NCI-H1092 treated with DMSO at 0.1 percent for 48 hours (cell line): ENCODE data around the gene PRB2.
"Not testable (repeated sequence)": the region's sequence is repeated elsewhere in the genome, so short reads cannot be mapped to it uniquely, and the experiment has no call there.

ENCODE experiments used
- DNase-seq: peaks from one replicate; lab custom pipeline; 2025; lab: John Stamatoyannopoulos, UW

Gene PRB2

DNA sequence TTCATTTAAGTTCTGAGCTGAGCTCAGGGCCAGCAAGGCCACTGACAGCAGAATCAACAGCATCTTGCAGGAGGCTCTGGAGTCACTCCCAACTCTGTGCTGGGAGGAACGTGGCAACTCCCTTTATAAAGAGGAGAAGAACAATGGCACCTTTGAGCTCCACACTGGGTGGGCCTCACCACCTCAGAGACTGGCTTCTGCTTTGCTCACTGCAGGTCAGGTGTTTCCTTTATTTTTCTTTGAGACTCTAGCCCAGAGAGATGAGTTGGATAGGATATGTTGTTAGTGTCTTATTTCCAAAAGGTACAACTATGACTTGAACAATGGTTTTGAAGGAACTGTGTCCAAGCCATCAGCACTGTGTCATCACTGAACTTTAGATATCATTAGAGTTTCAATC is at the start of gene PRB2:
PRB2 (minus strand) TSS at position 101 of the 400 bp plus-strand sequence; CDS start at position 63, 38 bp downstream.
- DNase-seq, result not testable (repeated sequence)

DNA sequence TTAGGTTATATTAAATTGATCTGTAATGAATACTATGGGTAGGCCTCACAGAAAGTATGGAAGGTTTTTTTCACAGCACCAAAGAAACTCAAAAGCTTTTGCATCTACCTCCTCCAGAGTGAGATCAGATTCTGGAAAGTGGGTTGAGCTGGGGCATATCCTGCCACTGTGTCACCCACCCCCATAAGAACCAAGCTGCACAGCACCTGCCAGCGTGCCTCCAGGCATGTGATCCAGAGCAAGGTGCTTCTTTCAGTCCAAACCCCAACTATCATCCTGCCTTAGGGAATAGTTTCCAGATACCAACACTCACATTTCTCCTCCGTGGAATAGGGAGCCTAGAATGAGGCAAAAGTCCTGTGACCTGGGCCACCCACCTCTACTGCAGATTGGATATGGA is 42.6 kb upstream of the PRB2 start:
- no peak for DNase-seq

DNA sequence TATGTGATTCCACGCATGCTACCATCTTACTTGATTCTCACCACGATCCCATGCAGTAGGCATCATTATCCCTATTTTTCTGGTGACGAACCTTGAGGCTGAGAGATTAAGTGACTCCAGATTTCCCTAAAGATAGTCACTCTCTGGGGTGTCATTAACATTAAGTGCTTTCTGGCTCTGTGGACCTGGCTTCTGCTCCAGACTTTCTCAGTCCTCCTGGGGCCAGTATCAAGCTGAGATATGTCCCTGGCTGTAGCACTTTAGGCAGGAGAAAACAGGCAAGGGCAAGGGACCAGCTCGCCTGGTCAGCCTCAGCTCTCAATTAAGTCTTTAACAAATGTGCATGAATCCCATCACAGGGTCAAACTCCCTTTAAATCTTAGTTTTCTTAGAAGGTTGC is 38.3 kb upstream of the PRB2 start:
- no peak for DNase-seq

DNA sequence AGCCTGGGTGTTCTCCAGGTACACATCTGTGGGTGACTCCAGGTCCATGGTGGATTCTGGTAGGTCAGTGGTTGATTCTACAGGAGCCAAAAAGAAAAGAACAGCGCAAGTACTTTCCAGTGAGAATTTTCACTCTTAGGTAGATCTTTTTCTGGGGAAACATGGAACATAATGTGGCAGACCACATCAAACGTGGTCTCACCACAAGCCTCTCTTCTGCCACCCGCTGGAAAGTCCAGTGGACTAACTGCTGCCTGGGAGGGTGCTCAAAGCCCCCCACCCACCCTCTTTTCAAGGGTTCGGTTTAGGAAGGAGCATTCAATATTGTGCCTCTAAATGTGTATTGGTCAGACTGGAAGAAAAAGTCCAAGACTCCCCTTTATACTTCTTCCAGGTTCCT is 36.1 kb upstream of the PRB2 start:
- no peak for DNase-seq

DNA sequence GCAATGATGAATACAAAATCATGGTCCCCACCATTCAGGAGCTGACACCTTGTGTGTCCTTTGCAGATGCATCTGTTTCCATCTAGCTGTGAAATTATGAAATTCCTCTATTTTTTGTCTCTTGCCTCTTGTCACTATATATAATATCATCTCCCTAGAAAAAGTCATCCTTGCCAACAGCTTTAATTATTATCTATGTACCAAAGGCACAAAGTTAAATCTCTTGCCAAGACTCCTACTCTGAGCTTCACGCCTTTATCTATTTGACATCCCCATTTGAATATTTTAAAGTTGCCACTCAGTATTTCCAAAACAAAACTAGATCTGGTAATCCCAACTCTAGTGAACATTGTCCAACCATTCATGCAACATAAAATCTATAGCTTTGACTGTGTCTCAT is 32.0 kb upstream of the PRB2 start:
- DNase-seq, result no peak

DNA sequence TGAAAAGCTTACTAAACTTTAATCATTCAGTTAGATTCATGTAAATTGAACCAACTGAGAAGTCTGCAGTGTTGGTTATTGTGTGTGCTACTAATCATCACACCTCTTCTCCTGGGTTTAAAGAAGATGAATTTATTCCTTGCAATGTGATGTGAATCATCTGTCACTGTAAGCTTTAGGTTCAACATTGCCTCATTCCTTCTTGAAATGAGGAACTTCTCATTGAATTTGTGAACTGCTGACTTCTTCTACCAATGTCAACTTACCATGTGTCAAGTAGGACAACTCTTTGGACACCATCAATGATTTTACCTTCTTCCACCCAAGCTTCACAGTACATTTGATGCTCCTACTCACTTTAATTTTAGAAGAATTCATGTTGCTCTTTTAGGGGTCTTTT is 17.4 kb upstream of the PRB2 start:
- no peak for DNase-seq

DNA sequence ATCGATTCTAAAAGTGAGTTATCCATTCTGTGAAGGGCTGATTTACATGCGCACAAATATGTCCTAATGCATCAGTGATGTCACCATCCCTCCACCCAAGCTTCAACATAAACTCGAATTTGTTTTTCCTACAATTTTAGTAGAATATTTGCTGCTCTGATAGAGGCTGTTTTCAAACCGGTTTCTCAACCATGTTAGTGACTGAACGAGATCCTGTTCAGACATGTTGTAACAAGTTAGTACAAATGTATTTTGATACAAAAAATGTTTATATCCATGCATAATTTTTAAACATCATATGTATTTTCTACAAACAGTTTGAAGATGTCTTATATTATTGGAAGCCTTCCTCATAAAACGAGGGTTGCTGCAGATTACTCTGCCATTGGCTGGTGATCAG is 12.7 kb upstream of the PRB2 start:
- DNase-seq, result no peak

DNA sequence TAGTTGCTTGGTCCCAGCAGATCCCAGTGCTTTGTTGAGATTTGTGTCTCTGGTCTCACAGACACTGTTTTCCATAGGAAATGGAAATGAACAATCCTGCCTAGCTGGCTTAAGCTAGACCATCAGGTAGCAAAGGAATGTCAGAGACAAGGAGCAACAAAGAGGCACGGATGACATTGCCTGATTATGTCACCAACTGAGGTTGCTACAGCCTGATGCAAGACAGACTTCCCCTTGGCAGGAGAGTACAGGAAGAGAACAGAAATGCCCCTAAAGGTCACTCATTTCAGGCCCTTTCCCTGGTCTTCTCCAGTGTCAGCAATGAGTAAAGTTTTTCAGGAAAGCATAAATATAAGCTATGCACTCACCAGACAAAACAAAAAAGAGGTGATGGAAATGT is 2.0 kb upstream of the PRB2 start:
- DNase-seq, result no peak

DNA sequence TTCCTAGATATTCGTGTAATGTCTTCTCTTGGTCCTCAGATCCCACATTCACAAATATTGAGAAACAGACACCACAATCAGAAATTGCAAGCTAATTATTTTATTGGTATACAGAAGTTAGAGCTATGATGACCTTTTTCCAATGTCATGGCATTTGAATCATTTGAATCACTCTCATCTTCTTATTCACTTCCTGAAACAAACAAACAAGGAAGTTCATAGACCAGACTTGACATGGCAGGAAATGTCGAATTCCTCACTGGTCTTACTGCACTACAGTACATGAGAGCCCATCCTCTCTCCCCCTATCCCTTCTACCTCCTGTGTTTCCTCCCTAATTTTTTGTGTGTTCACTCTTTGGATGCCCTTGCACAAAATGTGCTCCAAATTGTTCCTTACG is 3.9 kb downstream of the PRB2 start:
- not testable (repeated sequence) for DNase-seq

DNA sequence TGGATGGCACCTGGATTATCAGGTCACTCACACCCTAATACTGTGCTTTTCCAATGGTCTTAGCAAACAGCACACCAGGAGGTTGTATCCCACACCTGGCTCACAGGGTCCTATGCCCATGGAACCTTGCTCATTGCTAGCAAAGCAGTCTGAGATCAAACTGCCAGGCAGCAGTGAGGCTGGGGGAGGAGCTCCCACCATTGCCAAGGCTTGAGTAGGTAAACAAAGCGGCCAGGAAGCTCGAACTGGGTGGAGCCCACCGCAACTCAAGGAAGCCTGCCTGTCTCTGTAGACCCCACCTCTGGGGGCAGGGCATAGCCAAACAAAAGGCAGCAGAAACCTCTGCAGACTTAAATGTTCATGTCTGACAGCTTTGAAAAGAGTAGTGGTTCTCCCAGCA is 17.9 kb downstream of the PRB2 start:
- not testable (repeated sequence) for DNase-seq

DNA sequence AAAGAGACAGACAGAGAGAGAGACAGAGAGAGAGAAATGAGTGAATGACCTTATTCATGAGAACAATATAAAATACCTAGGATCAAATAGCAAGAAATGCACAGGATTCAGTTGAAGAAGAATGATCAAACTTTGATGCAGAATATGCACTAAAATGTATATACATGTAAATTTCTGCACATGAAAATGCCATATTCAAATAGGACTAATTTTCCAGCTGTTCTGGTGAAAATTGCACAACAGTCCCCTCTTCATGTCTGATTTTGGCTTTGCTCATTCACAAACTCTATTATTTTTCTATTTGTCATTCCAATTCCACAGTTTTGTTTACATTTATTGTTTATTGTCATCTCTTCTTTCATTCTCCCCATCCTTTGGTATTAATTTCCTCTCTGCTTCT is 34.2 kb downstream of the PRB2 start:
- no peak for DNase-seq

DNA sequence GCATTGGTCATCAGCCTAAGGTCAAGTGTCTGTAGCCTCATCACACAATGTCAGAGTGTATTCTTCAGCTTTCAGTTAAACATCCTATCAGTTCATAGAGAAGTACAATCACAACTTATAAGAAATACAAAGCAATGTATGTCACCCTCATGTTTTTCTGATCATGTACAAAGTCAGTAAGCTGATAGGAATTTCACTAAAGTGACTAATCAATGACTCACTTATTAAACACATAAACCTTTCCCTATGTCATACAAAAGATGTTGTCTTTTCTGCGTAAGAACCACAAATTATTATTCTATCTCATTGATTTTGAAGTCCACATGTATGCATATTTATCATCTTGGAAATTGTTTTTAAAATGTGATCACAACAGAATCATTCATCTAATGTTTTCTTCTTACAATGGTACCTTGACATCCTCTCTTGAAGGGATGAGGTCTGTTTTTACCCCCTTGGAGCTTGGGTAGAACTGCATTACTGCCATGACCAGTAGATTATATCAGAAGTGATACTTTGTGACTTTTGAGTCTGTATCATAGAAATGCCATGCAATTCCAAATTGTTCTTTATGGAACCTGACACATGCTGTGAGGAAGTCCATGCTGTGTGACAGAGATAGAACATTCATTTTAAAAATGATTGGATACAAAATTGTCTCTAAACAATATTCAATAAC is 35.0 kb downstream of the PRB2 start:
- not testable (repeated sequence) for DNase-seq

DNA sequence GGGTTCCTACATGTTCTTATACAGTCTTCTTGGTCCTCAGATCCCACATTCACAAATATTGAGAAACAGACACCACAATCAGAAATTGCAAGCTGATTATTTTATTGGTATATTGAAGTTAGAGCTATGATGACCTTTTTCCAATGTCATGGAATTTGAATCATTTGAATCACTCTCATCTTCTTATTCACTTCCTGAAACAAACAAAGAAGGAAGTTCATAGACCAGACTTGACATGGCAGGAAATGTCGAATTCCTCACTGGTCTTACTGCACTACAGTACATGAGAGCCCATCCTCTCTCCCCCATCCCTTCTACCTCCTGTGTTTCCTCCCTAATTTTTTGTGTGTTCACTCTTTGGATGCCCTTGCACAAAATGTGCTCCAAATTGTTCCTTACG is 43.6 kb downstream of the PRB2 start:
- not testable (repeated sequence) for DNase-seq

DNA sequence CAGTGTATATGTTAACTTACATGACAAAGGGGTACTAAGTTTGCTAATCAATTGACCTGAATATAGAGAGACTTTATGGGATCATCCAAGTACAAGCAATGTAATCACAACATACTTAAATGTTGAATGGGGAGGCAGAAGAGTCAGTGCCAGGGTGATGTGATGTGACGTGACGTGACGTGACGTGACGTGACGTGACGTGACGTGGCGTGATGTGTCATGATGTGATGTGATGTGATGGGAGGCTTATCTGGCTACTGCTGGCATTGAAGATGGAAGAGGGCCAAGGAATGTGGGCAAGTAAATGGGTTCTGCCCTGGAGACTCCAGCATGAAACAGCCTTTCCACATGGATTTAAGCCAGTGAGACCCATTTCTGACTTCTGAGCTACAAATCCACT is 46.9 kb downstream of the PRB2 start:
- DNase-seq, result no peak

DNA sequence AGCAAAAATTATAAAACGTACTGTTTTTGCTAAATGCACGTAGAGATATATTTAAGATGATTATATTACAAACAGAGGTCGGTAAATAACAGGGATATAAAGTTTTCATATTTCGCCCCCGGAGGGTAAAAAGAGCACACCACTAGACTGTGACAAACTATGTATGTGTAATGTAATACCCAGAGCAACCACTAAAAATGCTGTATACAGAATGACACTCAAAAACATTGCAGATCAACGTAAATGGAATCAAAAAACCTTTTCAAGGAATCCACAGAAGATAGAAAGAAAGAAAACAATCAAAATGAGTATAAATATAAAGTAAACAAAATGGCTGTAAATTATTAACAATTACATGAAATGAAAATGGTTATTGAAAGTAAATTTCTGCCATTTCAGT is 47.6 kb downstream of the PRB2 start:
- DNase-seq, result no peak

DNA sequence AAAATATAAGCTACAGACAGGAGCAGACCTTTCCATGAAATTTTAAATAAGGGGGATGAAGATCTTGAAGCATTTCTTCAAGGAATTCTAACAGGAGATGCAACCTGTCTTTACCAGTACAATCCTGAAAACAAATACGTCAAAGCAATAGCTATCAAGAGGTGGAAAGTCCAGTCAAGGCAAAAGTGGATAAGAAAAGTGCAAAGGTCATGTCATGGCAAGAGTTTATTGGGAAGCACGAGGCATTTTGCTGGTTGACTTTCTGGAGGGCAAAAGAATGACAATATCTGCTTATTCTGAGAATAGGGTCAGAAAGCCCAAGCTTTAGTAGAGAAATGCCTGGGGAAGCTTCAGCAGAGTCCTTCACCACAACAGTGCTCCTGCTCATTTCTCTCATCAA is 50.9 kb downstream of the PRB2 start:
- no peak for DNase-seq
